B cell (primary cell): ENCODE measurements around the gene DPT.

ENCODE experiments used
- EZH2 ChIP-seq: IDR thresholded peaks from 2 replicates; pipeline ENCODE4 v1.6.1; 2012; ENCODE audit warnings: borderline replicate concordance, low read depth, mild to moderate bottlenecking, moderate library complexity, low read length; ENCODE audit not compliant: insufficient read depth, poor library complexity, severe bottlenecking
- TF ChIP-seq, protein P1 (sequence below): fragments of 200-600 bp; IDR thresholded peaks from one replicate; pipeline ENCODE4 v1.8.0; 2022; ENCODE audit warnings: antibody characterized with exemption, mild to moderate bottlenecking

- TF ChIP-seq EZH2: no peak
- TF ChIP-seq, protein P1, sequence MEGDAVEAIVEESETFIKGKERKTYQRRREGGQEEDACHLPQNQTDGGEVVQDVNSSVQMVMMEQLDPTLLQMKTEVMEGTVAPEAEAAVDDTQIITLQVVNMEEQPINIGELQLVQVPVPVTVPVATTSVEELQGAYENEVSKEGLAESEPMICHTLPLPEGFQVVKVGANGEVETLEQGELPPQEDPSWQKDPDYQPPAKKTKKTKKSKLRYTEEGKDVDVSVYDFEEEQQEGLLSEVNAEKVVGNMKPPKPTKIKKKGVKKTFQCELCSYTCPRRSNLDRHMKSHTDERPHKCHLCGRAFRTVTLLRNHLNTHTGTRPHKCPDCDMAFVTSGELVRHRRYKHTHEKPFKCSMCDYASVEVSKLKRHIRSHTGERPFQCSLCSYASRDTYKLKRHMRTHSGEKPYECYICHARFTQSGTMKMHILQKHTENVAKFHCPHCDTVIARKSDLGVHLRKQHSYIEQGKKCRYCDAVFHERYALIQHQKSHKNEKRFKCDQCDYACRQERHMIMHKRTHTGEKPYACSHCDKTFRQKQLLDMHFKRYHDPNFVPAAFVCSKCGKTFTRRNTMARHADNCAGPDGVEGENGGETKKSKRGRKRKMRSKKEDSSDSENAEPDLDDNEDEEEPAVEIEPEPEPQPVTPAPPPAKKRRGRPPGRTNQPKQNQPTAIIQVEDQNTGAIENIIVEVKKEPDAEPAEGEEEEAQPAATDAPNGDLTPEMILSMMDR: no peak
These were observed at the start of gene DPT for GRCh38 chr1:168728473-168729404.
